Stimulated activated CD8-positive, alpha-beta memory T cell treated with anti-CD3 and anti-CD28 coated beads, Interleukin-4, amount 100 ng/mL, for 48 hours (primary cell): ENCODE results near the gene DOCK2.

Source experiments
- DNase-seq: peaks from one replicate; pipeline ENCODE4 v3.0.0-alpha.2; 2020

Gene DOCK2

DNA sequence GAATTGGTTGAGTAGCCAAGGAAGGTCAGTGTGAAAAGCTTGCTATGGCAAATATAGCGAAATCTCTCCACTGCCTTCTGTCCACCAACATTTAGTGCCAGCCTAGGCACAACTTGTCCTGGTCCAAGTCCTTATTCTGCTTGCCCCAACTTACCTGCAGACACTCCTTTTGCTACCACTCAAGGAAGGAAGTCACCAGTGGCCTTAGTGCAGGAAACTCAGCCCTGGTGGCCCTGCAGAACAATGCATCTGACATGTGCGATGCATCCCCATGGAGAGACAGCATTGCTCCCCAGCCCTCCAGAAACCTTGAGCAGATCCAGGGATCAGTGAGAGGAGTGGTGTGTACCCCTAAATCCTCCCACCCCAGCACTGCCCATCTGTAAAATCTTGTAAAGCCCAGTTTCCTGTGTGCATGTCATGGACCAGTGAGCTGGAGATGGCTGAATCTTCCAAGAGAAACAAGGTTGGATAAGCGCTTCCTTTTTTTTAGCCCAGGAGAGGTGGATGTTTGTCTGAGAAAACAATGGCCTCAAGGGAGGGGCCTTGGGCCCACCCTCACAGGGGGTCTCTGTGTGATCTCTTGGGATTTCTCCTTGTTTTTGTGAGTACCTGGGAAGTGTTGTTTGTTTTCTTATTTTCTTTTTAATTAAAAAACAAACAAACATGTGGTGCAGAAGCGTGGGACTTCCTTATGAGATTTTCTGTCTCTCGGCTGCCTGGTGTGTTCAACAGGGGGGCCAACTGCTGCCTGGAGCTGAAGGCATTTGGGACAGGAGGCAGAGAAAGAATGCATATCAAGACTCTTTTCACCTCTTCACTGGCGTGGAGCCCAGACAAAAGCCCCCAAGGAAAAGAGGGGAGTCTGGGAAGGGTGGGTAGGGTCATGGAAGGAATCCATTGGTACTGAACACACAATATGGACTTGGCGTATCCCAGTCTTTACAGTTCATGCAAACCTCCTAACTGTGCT, 472.3 kb downstream of the DOCK2 start:
- peak; percentile 3 for DNase-seq

DNA sequence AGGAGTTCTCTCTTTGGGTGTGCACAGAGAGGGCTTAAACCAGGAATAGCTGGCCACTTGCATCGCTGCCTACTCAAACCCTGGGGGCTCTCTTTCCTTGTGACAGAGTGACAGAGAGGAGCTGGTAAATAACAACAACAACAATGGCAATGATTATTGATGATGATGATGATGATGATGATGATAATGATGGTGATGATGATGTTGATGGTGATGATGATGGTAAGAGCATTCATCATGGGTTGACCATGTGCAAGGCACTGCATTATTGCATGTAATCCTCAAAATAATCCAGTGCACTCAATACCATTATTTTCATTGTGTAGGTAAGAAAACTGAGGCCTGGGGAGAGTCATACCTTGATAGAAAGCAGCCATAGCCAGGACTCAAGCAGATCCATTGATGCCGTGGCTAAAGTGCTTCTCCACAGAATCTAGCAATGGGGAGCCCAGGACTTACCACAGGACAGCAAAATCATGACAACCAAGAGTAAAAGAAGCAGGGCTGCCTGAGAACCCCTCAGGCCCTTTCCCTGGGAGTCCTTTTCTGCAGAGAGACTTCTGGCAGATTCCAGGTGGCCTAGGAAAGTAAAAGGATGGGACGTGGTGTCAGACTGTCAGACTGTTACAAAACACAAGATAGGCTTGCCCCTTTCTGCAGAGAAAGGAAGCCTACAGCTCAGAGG, 473.5 kb downstream of the DOCK2 start:
- peak; percentile 10 for DNase-seq

DNA sequence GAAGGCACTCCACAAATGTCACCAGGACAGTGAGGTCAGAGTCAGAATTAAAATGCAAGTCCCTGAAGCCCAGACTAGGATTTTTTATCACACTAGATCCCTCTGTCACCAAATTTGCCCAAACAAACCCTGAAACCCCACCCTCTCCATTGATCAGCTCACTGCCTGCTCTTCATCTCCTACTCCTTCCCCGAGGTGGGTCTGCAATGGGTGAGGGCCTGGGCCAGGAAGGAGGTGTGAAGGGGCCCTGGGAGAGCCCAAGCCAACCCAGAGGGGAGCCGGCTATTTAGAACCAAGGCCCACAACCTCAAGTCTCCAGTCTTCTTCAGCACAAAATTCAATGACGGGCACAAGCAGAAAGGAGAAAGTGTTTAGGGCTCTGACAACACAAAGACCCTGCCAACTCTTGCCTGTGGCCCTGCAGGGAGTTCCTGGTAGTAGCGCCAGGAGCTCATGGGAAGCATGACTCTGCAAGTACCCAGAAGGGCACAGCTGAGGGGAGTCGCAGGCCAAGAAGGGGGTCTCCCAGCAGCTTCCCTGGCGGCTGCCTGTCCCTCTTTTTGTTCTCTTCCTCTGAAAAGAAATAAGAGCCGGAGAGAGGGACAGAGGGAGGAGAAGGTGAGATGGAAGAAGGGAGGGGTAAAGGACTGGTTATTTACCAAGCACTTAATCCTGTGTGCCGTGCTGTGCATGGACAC, 474.2 kb downstream of the DOCK2 start:
- DNase-seq = peak; percentile 16

DNA sequence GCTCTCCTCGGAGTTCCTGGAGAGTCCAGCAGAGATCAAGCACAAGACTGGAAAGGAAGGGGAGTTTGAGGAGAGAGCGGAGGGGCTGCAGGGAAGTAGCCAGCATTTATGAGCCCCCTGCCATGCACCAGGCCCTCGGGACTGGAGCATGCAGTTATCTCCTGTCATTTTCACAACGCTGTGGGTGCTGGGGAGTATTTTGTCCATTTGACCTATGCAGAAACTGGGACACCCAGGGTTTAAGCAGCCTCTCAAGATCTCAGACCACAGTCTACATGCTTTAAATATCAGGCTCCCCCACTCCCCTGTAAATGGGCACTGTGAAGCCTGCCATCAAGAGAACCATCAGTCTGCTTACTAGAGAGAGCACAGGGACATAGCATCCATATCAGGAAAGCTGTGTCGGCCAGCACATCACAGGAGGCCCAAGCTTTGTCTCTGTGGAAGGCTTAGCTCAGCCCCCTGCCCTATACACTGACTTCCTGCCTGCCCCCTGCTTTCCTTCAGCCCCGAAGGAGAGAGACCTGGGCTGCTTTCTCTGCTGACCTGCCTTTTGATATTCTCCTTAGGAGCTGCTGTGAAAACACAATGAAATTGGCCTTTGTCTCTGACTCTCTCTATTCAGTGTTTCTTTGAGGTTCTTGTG, 475.9 kb downstream of the DOCK2 start:
- no peak for DNase-seq

GRCh38 chr5:170113522-170113900, 476.4 kb downstream of the DOCK2 start:
- DNase-seq = no peak

GRCh38 chr5:170114271-170114670, 477.2 kb downstream of the DOCK2 start:
- DNase-seq = no peak

DNA sequence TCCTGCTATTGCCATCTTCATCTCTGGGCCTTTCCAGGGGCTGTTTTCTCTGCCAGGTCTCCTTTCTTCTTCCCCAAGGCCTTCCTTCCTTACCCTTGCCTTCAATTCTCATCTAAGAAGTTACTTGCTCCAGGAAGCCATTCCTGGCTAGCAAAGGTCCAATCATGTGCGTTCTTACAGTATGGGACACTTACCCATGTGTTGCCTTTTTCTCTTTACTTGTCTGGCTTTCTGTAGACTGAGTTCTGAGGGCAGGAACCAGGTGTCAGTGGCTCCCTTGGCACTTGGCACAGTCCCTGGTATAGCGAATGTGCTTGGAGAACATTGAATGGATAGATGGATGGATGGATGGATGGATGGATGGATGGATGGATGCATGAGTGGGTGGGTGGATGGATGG, 478.9 kb downstream of the DOCK2 start:
- DNase-seq = no peak

DNA sequence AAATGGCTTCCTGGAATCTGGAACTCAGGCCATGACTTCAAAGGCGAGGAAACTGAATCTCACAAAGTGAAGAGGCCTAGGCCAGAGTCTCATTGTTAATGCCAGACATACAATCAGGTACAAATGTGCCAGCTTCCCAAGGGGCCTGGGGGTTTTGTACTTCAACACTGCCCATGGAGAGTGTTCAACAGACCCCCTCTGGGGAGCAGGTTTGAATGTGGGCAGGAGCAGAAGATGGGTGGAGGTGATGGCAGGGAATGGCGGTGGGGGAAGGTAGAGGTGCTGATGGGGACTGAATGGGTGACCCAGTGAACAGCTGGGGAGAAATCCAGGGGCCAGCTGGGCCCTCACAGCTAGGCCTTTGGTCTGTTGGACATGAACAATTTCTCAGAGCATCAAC, 480.7 kb downstream of the DOCK2 start:
- no peak for DNase-seq

DNA sequence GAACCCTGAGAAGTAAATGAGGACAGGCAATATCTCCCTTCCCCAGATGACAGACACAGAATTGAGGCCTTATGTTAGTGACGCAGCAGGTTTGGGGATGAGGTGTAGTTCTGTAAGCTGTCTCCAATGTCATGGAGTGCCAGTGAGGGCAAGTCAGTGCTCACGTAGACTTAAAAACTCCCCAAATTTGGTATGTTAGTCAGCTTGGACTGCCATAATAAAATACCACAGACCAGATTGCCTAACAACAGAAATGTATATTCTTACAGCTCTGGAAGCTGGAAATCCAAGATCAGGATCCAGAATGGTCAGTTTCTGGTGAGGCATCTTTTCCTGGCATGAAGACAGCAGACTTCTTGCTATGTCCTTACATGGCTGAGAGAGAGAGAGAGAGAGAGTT, 483.5 kb downstream of the DOCK2 start:
- DNase-seq = no peak

DNA sequence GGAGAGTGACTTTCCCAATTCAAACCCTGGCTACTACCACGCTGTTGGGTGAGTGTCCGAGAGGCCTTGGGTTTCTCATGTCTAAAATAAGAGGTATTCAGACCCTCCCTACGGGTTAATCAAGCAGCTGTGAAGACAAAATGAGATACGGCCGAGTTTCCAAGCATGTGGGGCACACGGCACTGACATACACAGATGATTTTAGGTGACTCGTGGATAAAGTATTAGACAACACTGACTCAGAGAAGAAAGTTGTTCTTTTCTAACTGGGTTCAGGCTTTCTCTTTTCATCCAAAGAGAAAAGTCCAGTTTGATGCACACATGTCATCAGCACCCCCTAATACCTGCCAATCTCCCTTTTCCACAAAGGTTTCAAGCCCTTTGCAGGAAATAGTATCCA, 484.2 kb downstream of the DOCK2 start:
- DNase-seq = no peak

DNA sequence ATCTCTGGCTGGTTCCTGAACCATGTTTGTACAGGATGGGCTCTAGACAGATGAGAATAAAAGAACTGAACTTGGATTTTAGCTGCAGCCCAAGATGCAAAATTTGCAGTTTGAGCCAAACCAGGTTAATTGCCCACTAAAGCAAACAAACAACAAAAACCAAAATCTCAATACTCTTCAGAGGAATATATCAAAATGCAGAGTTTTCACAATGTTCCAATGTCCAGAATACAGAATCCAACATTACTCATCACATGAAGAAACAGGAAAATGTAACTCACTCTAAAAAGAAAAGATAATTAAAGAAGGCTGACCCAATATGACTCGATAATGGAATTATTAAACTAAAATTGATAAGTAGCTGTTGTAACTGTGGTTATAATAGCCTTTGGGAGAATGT, 489.0 kb downstream of the DOCK2 start:
- DNase-seq = no peak

DNA sequence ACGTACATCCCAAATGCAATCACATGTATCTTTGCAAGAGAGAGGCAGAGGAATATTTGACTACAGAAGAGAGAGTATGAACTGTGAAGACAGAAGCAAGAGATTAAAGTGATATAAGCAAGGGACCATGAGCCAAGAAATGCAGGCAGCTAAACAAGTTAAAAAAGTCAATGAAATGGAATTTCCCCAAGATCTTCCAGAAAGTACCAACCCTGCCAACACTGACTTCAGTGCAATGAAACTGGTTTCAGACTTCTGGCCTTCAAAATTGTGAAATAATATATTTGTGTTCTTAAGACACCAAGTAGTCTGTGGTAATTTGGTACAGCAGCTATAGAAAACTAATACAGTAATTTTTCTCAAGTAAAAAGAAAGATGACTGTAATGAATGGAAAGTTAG, 489.6 kb downstream of the DOCK2 start:
- no peak for DNase-seq

GRCh38 chr5:170131235-170131634, 494.2 kb downstream of the DOCK2 start:
- DNase-seq = no peak

GRCh38 chr5:170132269-170132975, 495.3 kb downstream of the DOCK2 start:
- no peak for DNase-seq
